Measurements from ENCODE around the gene P2RX1.

Gene P2RX1

DNA sequence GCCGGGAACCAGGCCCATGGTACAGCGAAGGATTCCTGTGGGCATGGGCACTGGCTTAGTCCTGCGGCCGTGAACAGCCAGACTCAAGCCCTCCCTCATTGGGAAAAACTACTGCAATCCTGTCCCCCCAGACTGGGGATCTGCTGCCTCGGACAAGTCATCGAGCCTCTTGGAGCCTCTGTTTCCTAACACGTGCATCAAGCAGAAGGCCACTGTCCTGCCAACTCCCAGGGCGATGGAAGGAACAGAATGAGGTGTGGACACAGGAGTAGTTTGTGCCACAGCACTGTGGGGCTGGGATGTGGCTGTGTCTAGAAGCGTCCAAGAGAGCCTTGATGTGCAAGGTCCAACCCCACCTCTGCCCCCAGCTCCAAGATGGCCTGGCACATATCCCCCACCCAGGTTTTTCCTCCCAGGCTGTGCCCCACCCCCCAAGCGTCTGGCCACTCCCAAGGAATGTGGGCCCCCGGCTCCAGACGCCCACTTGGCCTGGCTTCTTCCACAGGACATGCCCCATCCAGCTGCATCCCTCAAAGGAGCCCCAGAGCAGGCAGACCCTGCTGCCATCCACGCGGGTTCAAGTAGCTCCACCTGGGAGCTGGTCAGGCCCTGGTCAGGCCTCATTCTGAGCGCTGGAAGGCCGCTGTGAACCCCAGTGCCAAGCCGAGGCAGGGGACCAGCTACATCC lies 26.8 kb downstream of the P2RX1 start:
- Histone ChIP-seq H3K27ac (ENCODE audit: low read length) (no peak overlapping the region), H3K4me3 (ENCODE audit: low read length) (no peak overlapping the region), H3K27me3 (ENCODE audit: control insufficient read depth, insufficient read depth, low read length) (peaks cover 3% of the 10 kb centered on the region), H3K36me3 (ENCODE audit: control insufficient read depth, low read depth, low read length) (no peaks in the 10 kb centered on the region), H3K9ac (ENCODE audit: low read length) (no peak overlapping the region), H3K4me1 (ENCODE audit: control insufficient read depth, low read depth, low read length) (peaks cover 6% of the 10 kb centered on the region), H3K9me3 (ENCODE audit: control insufficient read depth, low read depth, low read length) (no peaks in the 10 kb centered on the region)

GRCh38 chr17:3888343-3889171 lies 27.7 kb downstream of the P2RX1 start:
- peaks cover 6% of the 10 kb centered on the region for H3K4me1 ChIP-seq (ENCODE audit: control insufficient read depth, low read depth, low read length)

DNA sequence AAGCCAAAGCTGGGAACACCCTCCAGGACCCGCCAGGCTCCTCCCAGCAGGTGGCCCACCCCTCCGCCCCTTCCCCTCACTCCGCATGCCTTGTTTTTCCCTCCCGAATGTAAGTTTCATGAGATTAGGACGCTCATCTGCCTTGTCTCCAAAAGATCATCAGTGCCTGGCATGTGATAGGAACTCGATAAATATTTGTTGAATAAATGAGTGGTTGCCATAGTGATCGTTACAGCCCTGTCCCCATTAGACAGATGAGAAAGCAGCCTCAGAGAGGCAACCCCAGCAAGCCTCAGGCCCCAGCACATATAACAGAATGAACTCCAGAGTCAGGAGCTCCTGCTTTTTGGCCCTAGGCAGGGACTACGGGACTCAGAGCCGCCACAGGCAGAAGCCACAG lies 28.5 kb downstream of the P2RX1 start:
- Histone ChIP-seq H3K4me1 (ENCODE audit: control insufficient read depth, low read depth, low read length) (peaks cover 6% of the 10 kb centered on the region), H3K9me3 (ENCODE audit: control insufficient read depth, low read depth, low read length) (no peaks in the 10 kb centered on the region), H3K4me3 (ENCODE audit: low read length) (no peak overlapping the region), H3K27me3 (ENCODE audit: control insufficient read depth, insufficient read depth, low read length) (no peaks in the 10 kb centered on the region), H3K36me3 (ENCODE audit: control insufficient read depth, low read depth, low read length) (no peaks in the 10 kb centered on the region), H3K27ac (ENCODE audit: low read length) (no peak overlapping the region), H3K9ac (ENCODE audit: low read length) (no peak overlapping the region)

More at GRCh38 chr17:3888343-3889171, 27.7 kb downstream of the P2RX1 start:
- Histone ChIP-seq H3K9me3 (ENCODE audit: control insufficient read depth, low read depth, low read length) (no peaks in the 10 kb centered on the region), H3K36me3 (ENCODE audit: control insufficient read depth, low read depth, low read length) (no peaks in the 10 kb centered on the region), H3K4me3 (ENCODE audit: low read length) (no peak overlapping the region), H3K27ac (ENCODE audit: low read length) (no peak overlapping the region), H3K27me3 (ENCODE audit: control insufficient read depth, insufficient read depth, low read length) (no peaks in the 10 kb centered on the region), H3K9ac (ENCODE audit: low read length) (no peak overlapping the region)

DNA sequence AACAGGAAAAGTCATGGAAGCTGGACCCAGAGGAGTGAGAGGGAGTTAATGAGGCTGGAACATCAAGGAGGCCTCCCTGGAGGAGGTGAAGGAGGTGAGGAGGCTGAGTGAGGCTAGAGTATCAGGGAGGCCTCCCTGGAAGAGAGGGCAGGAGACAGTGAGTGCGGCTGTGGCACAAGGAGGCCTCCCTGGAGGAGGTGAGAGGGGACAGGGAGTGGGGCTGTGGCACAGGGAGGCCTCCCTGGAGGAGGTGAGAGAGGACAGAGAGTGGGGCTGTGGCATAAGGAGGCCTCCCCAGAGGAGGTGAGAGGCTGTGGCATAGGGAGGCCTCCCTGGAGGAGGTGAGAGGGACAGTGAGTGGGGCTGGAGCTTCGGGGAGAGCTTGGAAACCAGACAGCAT lies 28.9 kb downstream of the P2RX1 start:
- H3K4me1 ChIP-seq (ENCODE audit: control insufficient read depth, low read depth, low read length) = peaks cover 6% of the 10 kb centered on the region
- H3K4me3 ChIP-seq (ENCODE audit: low read length) = no peak overlapping the region
- no peak overlapping the region for H3K27ac ChIP-seq (ENCODE audit: low read length)
- H3K36me3 ChIP-seq (ENCODE audit: control insufficient read depth, low read depth, low read length) = no peaks in the 10 kb centered on the region
- H3K9ac ChIP-seq (ENCODE audit: low read length) = no peak overlapping the region
- no peaks in the 10 kb centered on the region for H3K9me3 ChIP-seq (ENCODE audit: control insufficient read depth, low read depth, low read length)
- no peaks in the 10 kb centered on the region for H3K27me3 ChIP-seq (ENCODE audit: control insufficient read depth, insufficient read depth, low read length)

DNA sequence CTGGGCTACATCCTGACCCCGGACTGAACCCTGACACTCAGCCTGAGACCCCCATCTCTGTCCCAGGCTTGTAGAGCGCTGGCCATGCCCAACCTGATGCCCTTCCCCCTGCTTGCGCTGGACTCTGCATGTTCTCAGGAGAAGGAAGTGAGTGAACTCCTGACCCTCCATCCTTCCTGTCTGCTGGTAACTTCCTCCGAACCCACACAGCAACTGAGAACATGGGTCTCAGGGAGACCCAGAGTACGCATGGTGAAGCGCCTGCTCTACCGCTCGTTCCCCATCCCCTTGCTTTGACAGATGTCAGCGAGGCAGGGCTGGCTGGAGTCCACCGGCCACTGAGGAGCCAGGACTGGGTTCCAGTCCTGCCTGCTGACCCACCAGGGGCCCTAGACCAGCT lies 29.5 kb downstream of the P2RX1 start:
- Histone ChIP-seq H3K9me3 (ENCODE audit: control insufficient read depth, low read depth, low read length) (no peaks in the 10 kb centered on the region), H3K4me1 (ENCODE audit: control insufficient read depth, low read depth, low read length) (peaks cover 3% of the 10 kb centered on the region), H3K9ac (ENCODE audit: low read length) (no peak overlapping the region), H3K27ac (ENCODE audit: low read length) (no peak overlapping the region), H3K36me3 (ENCODE audit: control insufficient read depth, low read depth, low read length) (no peaks in the 10 kb centered on the region), H3K4me3 (ENCODE audit: low read length) (no peak overlapping the region), H3K27me3 (ENCODE audit: control insufficient read depth, insufficient read depth, low read length) (no peaks in the 10 kb centered on the region)

DNA sequence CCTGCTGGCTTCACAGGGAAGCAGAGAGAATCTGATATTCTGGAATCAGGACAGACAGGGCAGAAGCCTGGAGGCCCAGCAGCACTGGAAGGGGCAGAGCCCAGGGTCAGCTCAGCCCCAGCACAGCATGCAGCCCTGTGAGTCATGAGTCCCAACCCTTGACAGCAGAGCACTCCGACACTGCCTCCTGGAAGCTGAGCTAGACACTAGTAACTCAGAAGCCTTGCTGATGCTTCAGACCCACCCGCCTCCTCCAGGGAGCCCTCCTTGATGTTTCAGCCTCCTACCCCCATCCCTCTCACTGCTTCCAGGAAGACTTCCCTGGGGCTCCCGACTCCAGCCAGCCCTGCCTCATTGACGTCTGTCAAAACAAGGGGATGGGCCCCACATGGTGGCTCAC lies 30.3 kb downstream of the P2RX1 start:
- Histone ChIP-seq H3K36me3 (ENCODE audit: control insufficient read depth, low read depth, low read length) (no peaks in the 10 kb centered on the region), H3K27me3 (ENCODE audit: control insufficient read depth, insufficient read depth, low read length) (no peaks in the 10 kb centered on the region), H3K4me1 (ENCODE audit: control insufficient read depth, low read depth, low read length) (no peaks in the 10 kb centered on the region), H3K9ac (ENCODE audit: low read length) (no peak overlapping the region), H3K27ac (ENCODE audit: low read length) (no peak overlapping the region), H3K4me3 (ENCODE audit: low read length) (no peak overlapping the region), H3K9me3 (ENCODE audit: control insufficient read depth, low read depth, low read length) (no peaks in the 10 kb centered on the region)

DNA sequence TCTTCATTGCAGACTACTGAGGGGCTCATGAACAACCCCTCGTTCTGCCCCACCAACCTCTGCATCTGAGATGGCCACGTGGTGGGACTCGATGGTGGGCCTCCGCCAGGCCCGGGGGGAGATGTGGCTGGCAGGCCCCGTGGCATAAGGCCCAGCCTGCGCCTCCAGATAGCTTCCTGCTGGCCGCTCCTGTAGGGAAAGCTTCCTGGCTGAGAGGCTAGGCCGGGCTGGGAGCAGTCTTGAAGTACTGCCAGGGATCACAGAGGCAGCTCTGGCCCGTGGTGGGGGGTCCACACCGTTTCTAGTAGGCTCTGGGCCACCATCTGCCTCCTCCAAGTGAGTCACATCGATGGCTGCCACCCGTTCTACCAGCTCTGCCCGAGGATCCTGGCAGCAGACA lies 31.0 kb downstream of the P2RX1 start:
- H3K36me3 ChIP-seq (ENCODE audit: control insufficient read depth, low read depth, low read length) = no peaks in the 10 kb centered on the region
- no peak overlapping the region for H3K4me3 ChIP-seq (ENCODE audit: low read length)
- no peaks in the 10 kb centered on the region for H3K27me3 ChIP-seq (ENCODE audit: control insufficient read depth, insufficient read depth, low read length)
- H3K27ac ChIP-seq (ENCODE audit: low read length) = no peak overlapping the region
- H3K9ac ChIP-seq (ENCODE audit: low read length) = no peak overlapping the region
- no peaks in the 10 kb centered on the region for H3K9me3 ChIP-seq (ENCODE audit: control insufficient read depth, low read depth, low read length)
- no peaks in the 10 kb centered on the region for H3K4me1 ChIP-seq (ENCODE audit: control insufficient read depth, low read depth, low read length)

DNA sequence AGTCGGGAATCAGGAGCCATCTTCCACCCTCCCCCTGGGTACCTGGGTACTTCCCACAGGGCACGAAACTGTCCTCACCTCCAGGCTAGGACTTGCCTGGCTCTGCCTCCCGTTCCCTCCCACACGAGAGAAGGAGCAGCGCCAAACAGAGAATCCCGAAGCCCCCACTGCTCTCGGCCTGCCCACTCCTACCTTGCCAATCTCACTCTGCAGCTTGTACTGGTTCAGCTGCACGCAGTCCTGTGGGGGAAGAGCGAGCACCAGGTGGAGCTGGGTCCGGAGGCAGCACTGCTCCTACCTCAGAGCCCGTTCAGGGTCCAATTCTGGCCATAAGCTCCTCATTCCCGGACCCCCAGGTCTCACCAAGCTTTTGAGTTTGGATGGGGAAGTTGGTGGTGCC lies 32.1 kb downstream of the P2RX1 start:
- H3K9ac ChIP-seq (ENCODE audit: low read length) = no peak overlapping the region
- H3K4me1 ChIP-seq (ENCODE audit: control insufficient read depth, low read depth, low read length) = no peaks in the 10 kb centered on the region
- H3K4me3 ChIP-seq (ENCODE audit: low read length) = no peak overlapping the region
- no peaks in the 10 kb centered on the region for H3K9me3 ChIP-seq (ENCODE audit: control insufficient read depth, low read depth, low read length)
- H3K36me3 ChIP-seq (ENCODE audit: control insufficient read depth, low read depth, low read length) = no peaks in the 10 kb centered on the region
- no peak overlapping the region for H3K27ac ChIP-seq (ENCODE audit: low read length)
- H3K27me3 ChIP-seq (ENCODE audit: control insufficient read depth, insufficient read depth, low read length) = no peaks in the 10 kb centered on the region

- H3K9me3 ChIP-seq (ENCODE audit: control insufficient read depth, low read depth, low read length) = no peaks in the 10 kb centered on the region
- no peaks in the 10 kb centered on the region for H3K36me3 ChIP-seq (ENCODE audit: control insufficient read depth, low read depth, low read length)
- no peak overlapping the region for H3K4me3 ChIP-seq (ENCODE audit: low read length)
- no peaks in the 10 kb centered on the region for H3K27me3 ChIP-seq (ENCODE audit: control insufficient read depth, insufficient read depth, low read length)
- H3K9ac ChIP-seq (ENCODE audit: low read length) = no peak overlapping the region
- no peak overlapping the region for H3K27ac ChIP-seq (ENCODE audit: low read length)
- no peaks in the 10 kb centered on the region for H3K4me1 ChIP-seq (ENCODE audit: control insufficient read depth, low read depth, low read length)
Observed at GRCh38 chr17:3882276-3882675, 34.0 kb downstream of the P2RX1 start.

- no peaks in the 10 kb centered on the region for H3K4me1 ChIP-seq (ENCODE audit: control insufficient read depth, low read depth, low read length)
- H3K4me3 ChIP-seq (ENCODE audit: low read length) = no peak overlapping the region
- no peaks in the 10 kb centered on the region for H3K36me3 ChIP-seq (ENCODE audit: control insufficient read depth, low read depth, low read length)
- H3K9me3 ChIP-seq (ENCODE audit: control insufficient read depth, low read depth, low read length) = no peaks in the 10 kb centered on the region
- H3K9ac ChIP-seq (ENCODE audit: low read length) = no peak overlapping the region
- H3K27me3 ChIP-seq (ENCODE audit: control insufficient read depth, insufficient read depth, low read length) = no peaks in the 10 kb centered on the region
- no peak overlapping the region for H3K27ac ChIP-seq (ENCODE audit: low read length)
Observed at GRCh38 chr17:3880983-3881382, 35.3 kb downstream of the P2RX1 start.

DNA sequence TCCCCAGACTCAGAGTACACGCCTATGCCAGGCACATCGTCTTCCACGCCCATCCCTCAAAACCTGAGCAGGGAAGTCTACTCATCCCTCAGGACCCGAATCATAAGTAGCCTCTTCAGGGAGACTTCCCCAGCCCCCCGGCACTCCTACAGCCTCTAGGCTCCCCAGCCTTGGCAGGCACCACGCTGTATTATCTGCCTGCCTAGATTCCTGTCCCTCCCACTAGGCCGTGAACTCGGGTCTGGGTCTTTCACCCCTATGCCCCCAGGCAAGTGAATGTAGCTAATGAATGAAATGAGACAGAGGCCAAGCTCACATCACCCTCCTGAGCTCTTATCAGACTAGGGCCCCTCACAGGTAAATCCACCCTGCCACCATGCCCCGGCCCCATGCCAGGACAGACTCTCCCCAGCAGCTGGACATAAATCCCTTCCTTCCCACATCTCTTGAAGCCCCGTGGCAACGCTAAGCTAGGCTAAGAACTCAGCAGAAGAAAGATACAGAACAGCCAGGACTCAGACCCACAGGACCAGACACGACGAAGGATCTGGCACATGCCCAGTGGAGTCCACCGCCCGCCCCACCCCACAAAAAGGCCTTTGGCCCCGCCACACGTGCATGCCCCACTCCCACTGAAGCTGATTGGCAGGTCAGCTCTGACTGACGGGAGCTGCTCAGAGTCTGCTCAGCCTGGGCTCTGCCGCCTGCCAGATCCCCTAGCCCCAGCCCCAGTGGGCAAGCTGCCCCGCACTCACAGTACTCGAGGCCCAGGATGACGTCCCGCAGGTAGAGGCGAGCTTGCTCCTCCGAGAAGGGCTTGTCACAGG lies 36.5 kb downstream of the P2RX1 start:
- Histone ChIP-seq H3K4me3 (ENCODE audit: low read length) (no peak overlapping the region), H3K4me1 (ENCODE audit: control insufficient read depth, low read depth, low read length) (no peaks in the 10 kb centered on the region), H3K27me3 (ENCODE audit: control insufficient read depth, insufficient read depth, low read length) (no peaks in the 10 kb centered on the region), H3K27ac (ENCODE audit: low read length) (no peak overlapping the region), H3K9me3 (ENCODE audit: control insufficient read depth, low read depth, low read length) (no peaks in the 10 kb centered on the region), H3K9ac (ENCODE audit: low read length) (no peak overlapping the region), H3K36me3 (ENCODE audit: control insufficient read depth, low read depth, low read length) (no peaks in the 10 kb centered on the region)
